ENCODE measurements around the gene HTR3A. TPM values are rescaled to one million over a fixed set of nuclear protein-coding genes. Genes with fewer than 3 reads are reported as not detected.

The HTR3A gene
- total and polyA plus RNA-seq, 10 donors = 0.38 to 2.9 (median 0.57) TPM; not detected in 1

DNA sequence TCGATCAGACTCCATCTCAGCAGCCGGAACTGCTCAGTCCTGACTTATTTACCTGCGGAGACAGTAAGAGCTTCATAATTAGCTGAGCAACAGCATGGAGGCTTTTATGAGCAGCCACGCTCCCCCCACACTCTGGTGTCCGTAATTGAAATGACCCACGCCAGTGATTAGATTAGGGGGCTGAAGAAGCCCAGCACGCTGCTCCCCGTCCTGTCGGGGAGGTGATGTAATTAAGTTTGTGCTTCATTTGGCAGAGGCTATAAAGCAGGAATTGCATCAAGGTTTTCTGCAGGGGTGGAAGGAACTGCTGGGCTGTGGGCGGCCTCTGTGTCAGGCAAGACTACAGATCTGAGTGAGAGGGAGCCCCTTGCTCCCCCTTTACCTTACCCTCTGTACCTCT is 22.8 kb upstream of the HTR3A start:
- intact Hi-C loops (cut with DNase I; ENCODE audit: low total_unique reads) = no loop called here

DNA sequence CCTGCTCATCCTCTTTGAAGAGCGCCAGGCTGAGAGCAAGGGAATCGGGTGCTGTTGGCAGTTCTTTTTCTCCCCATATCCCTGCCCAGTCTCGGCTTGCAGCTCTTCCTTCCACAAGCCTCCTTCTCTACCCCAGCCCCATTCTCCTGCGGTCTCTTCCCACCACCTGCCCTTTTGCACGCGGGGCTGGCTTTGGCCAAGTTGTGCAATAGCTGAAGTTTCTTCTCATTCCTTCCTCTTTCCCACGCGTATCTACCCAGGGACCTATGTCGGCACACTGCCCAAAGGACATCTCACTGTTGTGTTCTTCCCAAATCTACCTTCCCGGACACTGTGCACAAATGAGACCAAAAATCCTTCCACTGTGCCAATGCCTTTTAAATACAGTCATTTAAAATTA is 22.3 kb upstream of the HTR3A start:
- Histone ChIP-seq H3K36me3 (no peaks in the 10 kb centered on the region), H3K9me3 (no peaks in the 10 kb centered on the region), H3K4me3 (no peak overlapping the region), H3K27me3 (replicated peaks in 1 of 7) (peaks cover 0 to 20% (median 0%) of the 10 kb centered on the region in 7 donors), H3K27ac (peak overlapping the region in 1 of 8 donors; percentile 22), H3K4me1 (peaks cover 0 to 19% (median 3%) of the 10 kb centered on the region in 6 donors)
- intact Hi-C loops (cut with DNase I; ENCODE audit: low total_unique reads) = no loop called here
- DNase-seq = no peak
- TF ChIP-seq, protein P1, sequence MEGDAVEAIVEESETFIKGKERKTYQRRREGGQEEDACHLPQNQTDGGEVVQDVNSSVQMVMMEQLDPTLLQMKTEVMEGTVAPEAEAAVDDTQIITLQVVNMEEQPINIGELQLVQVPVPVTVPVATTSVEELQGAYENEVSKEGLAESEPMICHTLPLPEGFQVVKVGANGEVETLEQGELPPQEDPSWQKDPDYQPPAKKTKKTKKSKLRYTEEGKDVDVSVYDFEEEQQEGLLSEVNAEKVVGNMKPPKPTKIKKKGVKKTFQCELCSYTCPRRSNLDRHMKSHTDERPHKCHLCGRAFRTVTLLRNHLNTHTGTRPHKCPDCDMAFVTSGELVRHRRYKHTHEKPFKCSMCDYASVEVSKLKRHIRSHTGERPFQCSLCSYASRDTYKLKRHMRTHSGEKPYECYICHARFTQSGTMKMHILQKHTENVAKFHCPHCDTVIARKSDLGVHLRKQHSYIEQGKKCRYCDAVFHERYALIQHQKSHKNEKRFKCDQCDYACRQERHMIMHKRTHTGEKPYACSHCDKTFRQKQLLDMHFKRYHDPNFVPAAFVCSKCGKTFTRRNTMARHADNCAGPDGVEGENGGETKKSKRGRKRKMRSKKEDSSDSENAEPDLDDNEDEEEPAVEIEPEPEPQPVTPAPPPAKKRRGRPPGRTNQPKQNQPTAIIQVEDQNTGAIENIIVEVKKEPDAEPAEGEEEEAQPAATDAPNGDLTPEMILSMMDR (IDR thresholded peaks at IDR 0.05 in 8 of 11, conservative IDR thresholded peaks at IDR 0.05 in 3 of 11) = no peak
- TF ChIP-seq POLR2A (IDR thresholded peaks at IDR 0.05) = no peak
- TF ChIP-seq POLR2AphosphoS5 (IDR thresholded peaks at IDR 0.05) = no peak
- 36 to 66% (median 51%) methylated on average over 10 of the region's 10 CpGs for WGBS, 5 donors

More for the DNA sequence above, 22.8 kb upstream of the HTR3A start:
- H3K27ac ChIP-seq = peak overlapping the region in 1 of 8 donors; percentile 22
- peaks cover 0 to 19% (median 0%) of the 10 kb centered on the region in 7 donors for H3K27me3 ChIP-seq (replicated peaks in 1 of 7)
- H3K9me3 ChIP-seq = no peaks in the 10 kb centered on the region
- H3K4me1 ChIP-seq = peaks cover 0 to 24% (median 5%) of the 10 kb centered on the region in 6 donors
- H3K4me3 ChIP-seq = no peak overlapping the region
- no peak for DNase-seq
- TF ChIP-seq, protein P1 (IDR thresholded peaks at IDR 0.05 in 8 of 11, conservative IDR thresholded peaks at IDR 0.05 in 3 of 11) = no peak
- TF ChIP-seq POLR2AphosphoS5 (IDR thresholded peaks at IDR 0.05) = no peak
- no peak for TF ChIP-seq POLR2A (IDR thresholded peaks at IDR 0.05)
- H3K36me3 ChIP-seq = no peaks in the 10 kb centered on the region
- WGBS, 5 donors = 52 to 78% (median 68%) methylated on average over 10 of the region's 10 CpGs

DNA sequence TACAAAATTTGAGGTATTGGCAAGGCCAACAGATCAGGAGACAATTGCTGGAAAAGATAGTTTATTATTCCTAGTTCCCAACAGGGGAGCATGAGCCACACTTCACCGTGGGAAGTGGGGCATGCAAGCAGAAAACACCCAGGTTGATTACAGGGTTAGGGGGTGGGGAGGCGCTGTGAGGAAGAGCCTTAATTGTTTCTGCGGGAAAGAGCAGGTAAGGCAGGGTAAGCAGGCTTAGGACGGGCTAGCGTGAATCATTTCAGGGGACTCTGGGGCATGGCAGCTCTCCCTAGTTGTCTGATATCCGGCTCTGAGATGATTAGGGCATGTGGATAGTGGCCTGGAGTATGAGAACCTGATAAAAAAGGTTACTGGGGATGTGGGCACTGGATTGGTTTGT is 20.7 kb upstream of the HTR3A start:
- Histone ChIP-seq H3K27me3 (replicated peaks in 1 of 7) (peaks cover 0 to 20% (median 0%) of the 10 kb centered on the region in 7 donors), H3K9me3 (no peaks in the 10 kb centered on the region), H3K4me1 (peaks cover 0 to 11% (median 0%) of the 10 kb centered on the region in 6 donors), H3K4me3 (no peak overlapping the region), H3K27ac (no peak overlapping the region), H3K36me3 (no peaks in the 10 kb centered on the region)
- DNase-seq = no peak
- intact Hi-C loops (cut with DNase I; ENCODE audit: low total_unique reads) = no loop called here
- WGBS, 5 donors = 60 to 74% (median 71%) methylated on average over 6 of the region's 6 CpGs
- TF ChIP-seq POLR2AphosphoS5 (IDR thresholded peaks at IDR 0.05) (no peak), POLR2A (IDR thresholded peaks at IDR 0.05) (no peak)
- TF ChIP-seq, protein P1 (IDR thresholded peaks at IDR 0.05 in 8 of 11, conservative IDR thresholded peaks at IDR 0.05 in 3 of 11) = no peak

DNA sequence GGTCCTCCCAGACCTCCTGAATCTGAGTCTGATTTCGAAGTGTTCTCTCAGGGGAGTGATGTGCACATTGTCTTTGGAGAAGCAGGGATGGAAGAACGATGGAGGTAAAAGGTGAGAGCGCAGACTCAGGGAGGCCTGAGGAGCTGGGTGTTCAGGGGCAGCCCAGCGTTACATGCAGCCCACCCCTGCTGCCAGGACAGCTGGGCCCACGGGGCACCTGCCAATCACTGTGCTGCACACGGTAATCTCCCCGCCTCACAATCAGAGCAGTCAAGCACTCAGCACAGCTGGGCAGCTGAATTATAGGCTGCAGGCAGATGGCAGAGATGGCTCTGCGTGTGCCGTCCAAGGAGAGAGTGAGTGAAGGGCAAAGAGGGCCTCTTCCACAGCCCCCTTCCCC is 17.9 kb upstream of the HTR3A start:
- Histone ChIP-seq H3K4me3 (no peak overlapping the region), H3K27ac (no peak overlapping the region), H3K27me3 (replicated peaks in 1 of 7) (peaks cover 0 to 18% (median 0%) of the 10 kb centered on the region in 7 donors), H3K4me1 (peaks cover 0 to 8% (median 0%) of the 10 kb centered on the region in 6 donors), H3K36me3 (no peaks in the 10 kb centered on the region), H3K9me3 (no peaks in the 10 kb centered on the region)
- intact Hi-C loops (cut with DNase I; ENCODE audit: low total_unique reads) = no loop called here
- no peak for DNase-seq
- TF ChIP-seq POLR2A (IDR thresholded peaks at IDR 0.05) (no peak), POLR2AphosphoS5 (IDR thresholded peaks at IDR 0.05) (no peak)
- TF ChIP-seq, protein P1 (IDR thresholded peaks at IDR 0.05 in 8 of 11, conservative IDR thresholded peaks at IDR 0.05 in 3 of 11) = no peak
- WGBS, 5 donors = 72 to 81% (median 76%) methylated on average over 7 to 9 of the region's 9 CpGs

Measured in spleen (tissue), 11 donors.